Prostate gland (tissue), 2 donors: Measurements from ENCODE around the gene MYO7B. TPM values are rescaled to one million over a fixed set of nuclear protein-coding genes. Genes with fewer than 3 reads are reported as not detected.
A peak's percentile ranks its signal among the peaks of the same experiment; 100 is the strongest.

Source experiments
- DNase-seq: peaks from one replicate; pipeline ENCODE4 v3.0.0-alpha.2; 2019; ENCODE audit warnings: low spot score
- H3K27ac ChIP-seq, 2 donors: fragments of 200-600 bp; sonication (generic); 2 replicates each; pipeline ENCODE4 v1.5.1; 2017 to 2019
- H3K27me3 ChIP-seq: fragments of 200-600 bp; sonication (generic); replicated peaks from 2 replicates; pipeline ENCODE4 v1.5.1; 2019; ENCODE audit not compliant: insufficient read depth
- H3K36me3 ChIP-seq, 2 donors: fragments of 200-600 bp; sonication (generic); 1 replicate in 1 of 2; 2 replicates in 1 of 2; pipeline versions ENCODE4 v1.5.1 to v1.8.1; 2017 to 2019
- H3K4me1 ChIP-seq: fragments of 200-600 bp; sonication (generic); replicated peaks from 2 replicates; pipeline ENCODE4 v1.5.1; 2019
- H3K4me3 ChIP-seq, 2 donors: fragments of 200-600 bp; sonication (generic); 2 replicates each; pipeline ENCODE4 v1.5.1; 2017 to 2019
- H3K9me3 ChIP-seq: fragments of 200-600 bp; sonication (generic); 2 replicates; pipeline ENCODE4 v1.5.1; 2017
- CTCF ChIP-seq, 4 experiments: fragments of 200-600 bp in 2 of 4; fragments of 450-650 bp in 2 of 4; sonication (generic) in 2 of 4; IDR thresholded peaks; 1 replicate in 3 of 4; 2 replicates in 1 of 4; pipeline ENCODE4 v1.5.1; 2016 to 2019; ENCODE audit warnings: antibody characterized with exemption in 4 of 4, mild to moderate bottlenecking in 2 of 4, moderate library complexity in 2 of 4
- POLR2A ChIP-seq: fragments of 450-650 bp; IDR thresholded peaks from one replicate; pipeline ENCODE4 v1.6.1; 2016; ENCODE audit warnings: antibody characterized with exemption, mild to moderate bottlenecking
- POLR2AphosphoS5 ChIP-seq: sonication (generic); formaldehyde crosslinking; IDR thresholded peaks from one replicate; pipeline ENCODE4 v1.6.1; 2017; ENCODE audit warnings: antibody characterized with exemption
- WGBS: methylation state at CpG from one replicate; pipeline ENCODE4 v1.1.5; 2018; 5-methylcytosine and 5-hydroxymethylcytosine counted together
- intact Hi-C: fragments of 100-400 bp; cut with DNase I; formaldehyde crosslinking; loops from one replicate; pipeline ENCODE4 v1.14.2; 2022
- total RNA-seq, 2 donors: library from RNA; depleted of rRNA; stranded (reverse); fragments of >200 nt; gene quantifications; one replicate each; pipeline ENCODE4 v1.1.0, GENCODE V29; 2016

The MYO7B gene
- total RNA-seq, 2 donors from 2014 or later = 1.4 TPM; not detected in 1

GRCh38 chr2:127660291-127660578 is 124.8 kb downstream of the MYO7B start:
- no peaks in the 10 kb centered on the region for H3K4me1 ChIP-seq

GRCh38 chr2:127661072-127661649 is 125.7 kb downstream of the MYO7B start:
- WGBS = 80% methylated on average over 14 of the region's 14 CpGs
- no peaks in the 10 kb centered on the region for H3K36me3 ChIP-seq
- DNase-seq = no peak
- H3K27ac ChIP-seq = no peak overlapping the region
- no peak for TF ChIP-seq POLR2AphosphoS5
- H3K27me3 ChIP-seq = peaks cover 2% of the 10 kb centered on the region
- H3K4me3 ChIP-seq = no peak overlapping the region
- H3K9me3 ChIP-seq = no peaks in the 10 kb centered on the region
- no peaks in the 10 kb centered on the region for H3K4me1 ChIP-seq
- intact Hi-C loops = no loop called here

More at GRCh38 chr2:127660291-127660578, 124.8 kb downstream of the MYO7B start:
- no peak overlapping the region for H3K4me3 ChIP-seq
- intact Hi-C loops = no loop called here
- peaks cover 2% of the 10 kb centered on the region for H3K27me3 ChIP-seq
- WGBS = 79% methylated on average over 10 of the region's 10 CpGs
- TF ChIP-seq POLR2AphosphoS5 = no peak
- TF ChIP-seq POLR2A = no peak
- no peak for TF ChIP-seq CTCF (IDR thresholded peaks at IDR 0.05)
- no peak overlapping the region for H3K27ac ChIP-seq
- no peak for DNase-seq
- H3K36me3 ChIP-seq = no peaks in the 10 kb centered on the region
- H3K9me3 ChIP-seq = no peaks in the 10 kb centered on the region

GRCh38 chr2:127661949-127662510 is 126.5 kb downstream of the MYO7B start:
- H3K36me3 ChIP-seq = no peaks in the 10 kb centered on the region
- H3K27me3 ChIP-seq = peaks cover 2% of the 10 kb centered on the region
- WGBS = 62% methylated on average over 9 of the region's 9 CpGs
- intact Hi-C loops = no loop called here
- no peak overlapping the region for H3K4me3 ChIP-seq
- no peak overlapping the region for H3K27ac ChIP-seq
- no peaks in the 10 kb centered on the region for H3K9me3 ChIP-seq
- TF ChIP-seq CTCF (IDR thresholded peaks at IDR 0.05) (no peak), POLR2A (no peak), POLR2AphosphoS5 (no peak)
- no peaks in the 10 kb centered on the region for H3K4me1 ChIP-seq
- DNase-seq = no peak

- DNase-seq = no peak
- H3K27ac ChIP-seq = peak overlapping the region in 1 of 2 donors; percentile 54
- intact Hi-C loops = no loop called here
- no peaks in the 10 kb centered on the region for H3K4me1 ChIP-seq
- TF ChIP-seq POLR2A (no peak), CTCF (IDR thresholded peaks at IDR 0.05) (no peak), POLR2AphosphoS5 (no peak)
- no peaks in the 10 kb centered on the region for H3K36me3 ChIP-seq
- H3K27me3 ChIP-seq = peaks cover 2% of the 10 kb centered on the region
- H3K4me3 ChIP-seq = no peak overlapping the region
- H3K9me3 ChIP-seq = no peaks in the 10 kb centered on the region
- WGBS = 52% methylated on average over 9 of the region's 9 CpGs
Measured at GRCh38 chr2:127662937-127663565, 127.6 kb downstream of the MYO7B start.

GRCh38 chr2:127663566-127664064 is 128.1 kb downstream of the MYO7B start:
- TF ChIP-seq POLR2A = no peak
- TF ChIP-seq CTCF (IDR thresholded peaks at IDR 0.05) = no peak
- no peak for TF ChIP-seq POLR2AphosphoS5
- H3K27me3 ChIP-seq = peaks cover 2% of the 10 kb centered on the region
- peak overlapping the region in 1 of 2 donors; percentile 54 for H3K27ac ChIP-seq
- no peak overlapping the region for H3K4me3 ChIP-seq
- H3K9me3 ChIP-seq = no peaks in the 10 kb centered on the region
- H3K36me3 ChIP-seq = no peaks in the 10 kb centered on the region
- intact Hi-C loops = no loop called here
- H3K4me1 ChIP-seq = no peaks in the 10 kb centered on the region
- WGBS = 68% methylated on average over 6 of the region's 6 CpGs
- no peak for DNase-seq
